ENCODE data around the gene ADCY2.

DNA sequence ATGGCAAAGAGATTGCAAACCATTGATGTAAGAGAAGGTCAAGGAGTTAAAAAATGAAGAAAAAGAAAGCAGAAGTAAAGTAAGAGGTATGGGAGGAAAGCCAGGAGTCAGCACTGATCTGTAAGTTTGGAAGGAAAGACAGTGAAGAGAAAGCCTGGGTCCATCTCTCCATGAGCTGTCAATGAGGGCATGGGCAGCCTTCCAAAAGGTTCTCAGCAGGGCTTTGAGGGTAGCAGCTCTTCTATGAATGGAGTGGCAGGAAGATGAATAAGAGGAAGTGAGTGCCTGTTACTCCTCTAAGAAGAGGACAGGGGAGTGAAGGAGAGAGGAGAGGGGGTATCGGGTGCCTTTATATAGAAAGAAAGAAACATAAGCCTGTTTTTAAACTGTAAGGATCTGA, 97.1 kb downstream of the ADCY2 start:
- TF ChIP-seq, protein P1, sequence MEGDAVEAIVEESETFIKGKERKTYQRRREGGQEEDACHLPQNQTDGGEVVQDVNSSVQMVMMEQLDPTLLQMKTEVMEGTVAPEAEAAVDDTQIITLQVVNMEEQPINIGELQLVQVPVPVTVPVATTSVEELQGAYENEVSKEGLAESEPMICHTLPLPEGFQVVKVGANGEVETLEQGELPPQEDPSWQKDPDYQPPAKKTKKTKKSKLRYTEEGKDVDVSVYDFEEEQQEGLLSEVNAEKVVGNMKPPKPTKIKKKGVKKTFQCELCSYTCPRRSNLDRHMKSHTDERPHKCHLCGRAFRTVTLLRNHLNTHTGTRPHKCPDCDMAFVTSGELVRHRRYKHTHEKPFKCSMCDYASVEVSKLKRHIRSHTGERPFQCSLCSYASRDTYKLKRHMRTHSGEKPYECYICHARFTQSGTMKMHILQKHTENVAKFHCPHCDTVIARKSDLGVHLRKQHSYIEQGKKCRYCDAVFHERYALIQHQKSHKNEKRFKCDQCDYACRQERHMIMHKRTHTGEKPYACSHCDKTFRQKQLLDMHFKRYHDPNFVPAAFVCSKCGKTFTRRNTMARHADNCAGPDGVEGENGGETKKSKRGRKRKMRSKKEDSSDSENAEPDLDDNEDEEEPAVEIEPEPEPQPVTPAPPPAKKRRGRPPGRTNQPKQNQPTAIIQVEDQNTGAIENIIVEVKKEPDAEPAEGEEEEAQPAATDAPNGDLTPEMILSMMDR (IDR thresholded peaks at IDR 0.05), result no peak
- TF ChIP-seq POLR2A (IDR thresholded peaks at IDR 0.05), result no peak
